Right lobe of liver (tissue), 6 donors: ENCODE results near the gene FER1L5. TPM values are rescaled to one million over a fixed set of nuclear protein-coding genes. Genes with fewer than 3 reads are reported as not detected.

Experiments used
- ATAC-seq, 4 donors: fragments of 200-7000 bp; cut with Tn5 transposase; one replicate each; pipeline ENCODE4 v1.9.1; 2020; ENCODE audit warnings: mild to moderate bottlenecking in 4 of 4, moderate library complexity in 4 of 4
- DNase-seq, 3 donors: peaks; one replicate each; pipeline ENCODE4 v3.0.0-alpha.2; 2020
- H3K27ac ChIP-seq, 3 donors: fragments of 200-600 bp; one replicate each; pipeline ENCODE4 v1.8.0; 2022
- H3K27me3 ChIP-seq, 2 donors: fragments of 200-600 bp; one replicate each; pipeline ENCODE4 v1.8.0; 2022
- H3K36me3 ChIP-seq, 4 donors: fragments of 200-600 bp; sonication (generic) in 1 of 4; one replicate each; pipeline versions ENCODE4 v1.5.1 to v1.8.0; 2017 to 2022; ENCODE audit warnings: control low read depth in 1 of 4
- H3K4me1 ChIP-seq, 4 donors: fragments of 200-600 bp; sonication (generic) in 1 of 4; one replicate each; pipeline versions ENCODE4 v1.5.1 to v1.8.0; 2017 to 2022; ENCODE audit warnings: control low read depth in 1 of 4
- H3K4me3 ChIP-seq, 3 donors: fragments of 200-600 bp; one replicate each; pipeline ENCODE4 v1.8.0; 2022
- H3K9me3 ChIP-seq, 4 donors: fragments of 200-600 bp; sonication (generic) in 1 of 4; one replicate each; pipeline versions ENCODE4 v1.5.1 to v1.8.0; 2017 to 2022; ENCODE audit warnings: control low read depth in 1 of 4
- POLR2A ChIP-seq: fragments of 450-650 bp; IDR thresholded peaks from one replicate; pipeline ENCODE4 v1.6.1; 2017; ENCODE audit warnings: antibody characterized with exemption, mild to moderate bottlenecking
- WGBS: methylation state at CpG from one replicate; pipeline ENCODE4 v1.1.6; 2018; ENCODE audit warnings: low coverage, low lambda C conversion rate; ENCODE audit not compliant: insufficient coverage; ENCODE audit errors: missing lambda C conversion rate; 5-methylcytosine and 5-hydroxymethylcytosine counted together
- intact Hi-C, 2 donors: fragments of 100-400 bp; cut with DNase I; formaldehyde crosslinking; loops; one replicate each; pipeline versions ENCODE4 v1.11.2 to v1.14.1; 2022
- total RNA-seq, 6 experiments: library from RNA; depleted of rRNA in 2 of 6; stranded (reverse); fragments of >200 nt in 2 of 6; fragmentation: NEBNext Ultra II Directional in 3 of 6; extraction: Animal tissue kit (Norgen Biotek cat#: 25700) in 3 of 6; gene quantifications; one replicate each; pipeline versions ENCODE4 v1.1.0 to v1.2.4, GENCODE V29; 2016 to 2023
- TF ChIP-seq, protein P1 (sequence below), 4 donors: fragments of 200-600 bp in 3 of 4; fragments of 450-650 bp in 1 of 4; IDR thresholded peaks; one replicate each; pipeline versions ENCODE4 v1.5.1 to v1.8.0; 2016 to 2022; ENCODE audit warnings: antibody characterized with exemption in 4 of 4, mild to moderate bottlenecking in 2 of 4
- donor health status: DM: no; HTN: yes; CAD: no.
- donor health status: DM: no; HTN: no; CAD: no.
- donor health status: DM: no; HTN: no; CAD: no.
- donor health status: DM: no; HTN: yes; CAD: no.
- donor health status: DM: no; HTN: yes; CAD: no.

The FER1L5 gene
- total RNA-seq, 6 experiments from 2014 or later, result not detected

DNA sequence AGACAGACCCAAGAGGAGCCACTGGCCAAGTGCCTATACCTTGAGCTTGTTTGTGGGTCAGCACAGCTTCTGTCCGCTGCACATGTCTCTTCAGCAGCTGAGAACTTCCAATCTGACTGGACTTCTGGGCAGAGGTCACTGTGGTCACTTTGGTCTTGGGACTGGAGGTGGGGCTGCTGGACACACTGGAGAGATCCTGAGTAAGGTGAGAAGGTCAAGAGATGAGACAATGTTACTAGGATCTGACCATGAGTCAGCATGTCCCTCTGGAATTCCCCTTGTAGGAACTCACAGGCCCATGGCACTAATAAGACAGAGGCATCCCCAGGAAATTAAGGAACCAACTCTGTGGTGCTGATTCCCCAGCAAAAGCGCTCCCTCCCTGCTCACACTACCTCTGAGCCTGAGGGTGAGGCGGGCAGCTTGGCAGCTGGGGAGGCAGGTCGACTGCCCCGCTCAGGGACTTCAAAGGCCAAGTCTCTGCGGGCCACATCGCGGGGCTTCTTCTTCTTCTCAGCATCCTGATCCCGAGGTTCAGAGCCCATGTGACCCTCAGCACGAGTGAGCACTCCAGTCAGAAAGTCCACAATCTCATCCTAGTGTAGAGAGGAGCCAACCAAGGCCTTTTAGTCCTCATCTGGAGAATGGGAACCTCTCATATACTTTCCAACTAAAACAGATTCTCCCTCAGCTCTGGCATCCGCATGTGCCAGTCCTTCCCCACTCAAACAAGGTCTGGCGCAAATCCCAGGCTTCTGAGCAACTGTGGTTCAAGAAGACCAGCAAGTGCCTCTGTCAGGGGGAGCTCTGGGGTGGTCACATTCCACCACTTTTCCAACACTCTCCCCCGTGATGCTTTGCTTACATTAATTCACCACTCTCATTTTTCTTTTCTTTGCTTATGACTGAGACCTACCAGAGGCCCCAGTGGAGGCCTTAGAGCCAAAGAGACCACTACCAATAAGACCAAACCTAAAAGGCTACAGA, 33.8 kb upstream of the FER1L5 start:
- WGBS, result 76% methylated on average over 2 of the region's 13 CpGs
- H3K4me3 ChIP-seq, result no peak overlapping the region
- H3K9me3 ChIP-seq, result no peaks in the 10 kb centered on the region
- H3K27ac ChIP-seq, result peak overlapping the region in 2 of 3 donors; percentile 24 to 34
- H3K4me1 ChIP-seq, result peaks cover 0 to 15% (median 0%) of the 10 kb centered on the region in 4 donors
- TF ChIP-seq, protein P1, sequence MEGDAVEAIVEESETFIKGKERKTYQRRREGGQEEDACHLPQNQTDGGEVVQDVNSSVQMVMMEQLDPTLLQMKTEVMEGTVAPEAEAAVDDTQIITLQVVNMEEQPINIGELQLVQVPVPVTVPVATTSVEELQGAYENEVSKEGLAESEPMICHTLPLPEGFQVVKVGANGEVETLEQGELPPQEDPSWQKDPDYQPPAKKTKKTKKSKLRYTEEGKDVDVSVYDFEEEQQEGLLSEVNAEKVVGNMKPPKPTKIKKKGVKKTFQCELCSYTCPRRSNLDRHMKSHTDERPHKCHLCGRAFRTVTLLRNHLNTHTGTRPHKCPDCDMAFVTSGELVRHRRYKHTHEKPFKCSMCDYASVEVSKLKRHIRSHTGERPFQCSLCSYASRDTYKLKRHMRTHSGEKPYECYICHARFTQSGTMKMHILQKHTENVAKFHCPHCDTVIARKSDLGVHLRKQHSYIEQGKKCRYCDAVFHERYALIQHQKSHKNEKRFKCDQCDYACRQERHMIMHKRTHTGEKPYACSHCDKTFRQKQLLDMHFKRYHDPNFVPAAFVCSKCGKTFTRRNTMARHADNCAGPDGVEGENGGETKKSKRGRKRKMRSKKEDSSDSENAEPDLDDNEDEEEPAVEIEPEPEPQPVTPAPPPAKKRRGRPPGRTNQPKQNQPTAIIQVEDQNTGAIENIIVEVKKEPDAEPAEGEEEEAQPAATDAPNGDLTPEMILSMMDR (IDR thresholded peaks at IDR 0.05), result no peak
- TF ChIP-seq POLR2A, result no peak
- no peaks in the 10 kb centered on the region for H3K27me3 ChIP-seq
- DNase-seq (peak in 1 of 3 donors; percentile 65), ATAC-seq (peak; percentile 16 to 90 (median 68))
- peaks cover 10 to 95% (median 54%) of the 10 kb centered on the region in 4 donors for H3K36me3 ChIP-seq
- intact Hi-C loops, result no loop called here

DNA sequence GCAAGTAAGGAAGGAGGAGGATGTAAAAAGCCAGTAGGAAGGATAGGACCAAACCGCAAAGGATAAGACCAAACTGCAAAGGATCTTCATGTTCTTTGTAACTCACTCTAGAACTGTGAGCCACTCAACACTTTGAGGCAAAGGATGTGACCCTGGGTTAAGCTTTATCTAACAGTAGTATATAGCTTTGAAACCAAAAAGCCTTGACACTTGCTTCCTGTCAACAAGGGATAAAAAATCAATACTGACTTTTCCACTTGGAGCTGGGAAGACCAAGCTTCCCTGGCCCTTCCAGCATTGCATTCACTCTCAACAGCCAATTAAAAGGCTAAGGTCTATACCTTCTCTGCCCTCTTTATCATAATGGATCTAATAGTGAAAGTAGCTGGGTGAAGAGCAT, 26.4 kb upstream of the FER1L5 start:
- H3K27ac ChIP-seq, result peak overlapping the region in 1 of 3 donors; percentile 14
- DNase-seq, result no peak
- intact Hi-C loops, result no loop called here
- TF ChIP-seq, protein P1 (IDR thresholded peaks at IDR 0.05), result no peak
- WGBS, result 78% methylated on average over 1 of the region's 1 CpG
- ATAC-seq, result peak in 3 of 4 donors; percentile 42 to 49 (median 48)
- no peaks in the 10 kb centered on the region for H3K27me3 ChIP-seq
- no peaks in the 10 kb centered on the region for H3K9me3 ChIP-seq
- H3K4me1 ChIP-seq, result peaks cover 0 to 38% (median 10%) of the 10 kb centered on the region in 4 donors
- H3K4me3 ChIP-seq, result no peak overlapping the region
- H3K36me3 ChIP-seq, result peaks cover 0 to 36% (median 18%) of the 10 kb centered on the region in 4 donors

DNA sequence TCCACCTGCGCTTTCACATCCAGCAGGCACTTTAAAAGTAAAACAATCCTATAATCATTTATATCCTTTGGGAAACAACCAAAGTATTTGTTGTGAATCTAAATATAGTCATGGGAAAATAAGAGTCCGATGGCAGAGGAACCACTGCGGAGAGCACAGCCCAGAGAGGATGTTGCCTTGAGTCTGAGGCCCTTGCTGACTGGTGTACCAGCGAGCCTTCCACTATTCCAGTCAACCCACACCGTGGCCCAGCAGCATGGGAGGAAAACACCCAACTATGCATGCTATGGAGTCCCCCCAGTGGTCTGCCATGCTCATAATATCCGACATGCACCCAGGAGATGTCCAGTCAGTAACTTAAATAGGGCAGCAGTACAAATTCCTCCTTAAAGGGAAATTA, 26.0 kb upstream of the FER1L5 start:
- Histone ChIP-seq H3K36me3 (peaks cover 0 to 31% (median 16%) of the 10 kb centered on the region in 4 donors), H3K27me3 (no peaks in the 10 kb centered on the region), H3K4me1 (peaks cover 0 to 38% (median 10%) of the 10 kb centered on the region in 4 donors), H3K27ac (peak overlapping the region in 1 of 3 donors; percentile 14), H3K9me3 (no peaks in the 10 kb centered on the region), H3K4me3 (no peak overlapping the region)
- no peak for TF ChIP-seq POLR2A
- TF ChIP-seq, protein P1 (IDR thresholded peaks at IDR 0.05), result no peak
- no peak for ATAC-seq
- intact Hi-C loops, result no loop called here
- DNase-seq, result no peak
- 88% methylated on average over 5 of the region's 6 CpGs for WGBS

DNA sequence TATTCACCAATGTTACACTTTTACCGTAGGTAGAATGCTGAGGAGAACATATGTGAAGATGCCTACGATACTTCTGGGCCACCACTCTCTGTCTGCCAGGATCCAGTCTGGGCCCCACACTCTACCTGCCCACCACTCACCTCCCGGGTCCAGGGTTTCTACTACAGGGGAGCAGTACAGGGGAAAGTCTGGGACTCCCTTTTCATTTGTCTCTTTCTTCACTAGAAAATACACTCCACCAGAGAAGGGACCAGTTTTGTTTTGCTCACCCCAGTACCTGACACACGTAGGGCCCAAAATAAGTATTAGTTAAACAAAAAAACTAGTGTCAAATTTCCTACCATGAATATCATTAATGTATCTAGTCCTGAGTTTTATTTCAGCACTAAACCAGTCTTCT, 25.6 kb upstream of the FER1L5 start:
- H3K27ac ChIP-seq, result peak overlapping the region in 1 of 3 donors; percentile 14
- DNase-seq (no peak), ATAC-seq (no peak)
- no peaks in the 10 kb centered on the region for H3K9me3 ChIP-seq
- no peak for TF ChIP-seq POLR2A
- TF ChIP-seq, protein P1 (IDR thresholded peaks at IDR 0.05), result no peak
- H3K4me3 ChIP-seq, result no peak overlapping the region
- WGBS, result 84% methylated on average over 4 of the region's 4 CpGs
- H3K4me1 ChIP-seq, result peaks cover 0 to 38% (median 10%) of the 10 kb centered on the region in 4 donors
- intact Hi-C loops, result no loop called here
- H3K27me3 ChIP-seq, result no peaks in the 10 kb centered on the region
- peaks cover 0 to 28% (median 15%) of the 10 kb centered on the region in 4 donors for H3K36me3 ChIP-seq
